HepG2 (cell line): ENCODE results near the gene SPC24. TPM values are rescaled to one million over a fixed set of nuclear protein-coding genes. Genes with fewer than 3 reads are reported as not detected.

Source experiments
- FOXO1 ChIP-seq: sonication (generic); formaldehyde crosslinking; IDR thresholded peaks from 2 replicates; pipeline ENCODE4 v1.4.0; 2020; ENCODE audit warnings: missing genetic modification reagents
- HNF4A ChIP-seq: sonication (generic); formaldehyde crosslinking; IDR thresholded peaks from 2 replicates; pipeline ENCODE4 v1.4.0; 2020; ENCODE audit warnings: missing genetic modification reagents
- HOXA9 ChIP-seq: sonication (generic); formaldehyde crosslinking; IDR thresholded peaks from 2 replicates; pipeline ENCODE4 v1.8.1; 2022; ENCODE audit warnings: missing genetic modification reagents, mild to moderate bottlenecking, moderate library complexity, borderline replicate concordance
- RCOR2 ChIP-seq: IDR thresholded peaks from 2 replicates; pipeline ENCODE4 v1.6.1; 2016; ENCODE audit warnings: missing biosample characterization, missing genetic modification reagents
- REPIN1 ChIP-seq: sonication (generic); formaldehyde crosslinking; IDR thresholded peaks from 2 replicates; pipeline ENCODE4 v1.8.0; 2022; ENCODE audit warnings: missing genetic modification reagents, low read depth, mild to moderate bottlenecking, borderline replicate concordance
- THAP11 ChIP-seq: IDR thresholded peaks from 2 replicates; pipeline ENCODE4 v1.6.1; 2016; ENCODE audit warnings: missing biosample characterization, missing genetic modification reagents
- ZNF543 ChIP-seq: sonication (generic); formaldehyde crosslinking; IDR thresholded peaks from 2 replicates; pipeline ENCODE4 v1.4.0; 2020; ENCODE audit warnings: mild to moderate bottlenecking, missing genetic modification reagents
- ZNF614 ChIP-seq: IDR thresholded peaks from 2 replicates; pipeline ENCODE4 v1.6.1; 2018; ENCODE audit warnings: missing biosample characterization, missing genetic modification reagents, inconsistent platforms, borderline replicate concordance
- ZNF775 ChIP-seq: sonication (generic); formaldehyde crosslinking; IDR thresholded peaks from 2 replicates; pipeline ENCODE4 v1.4.0; 2020; ENCODE audit warnings: missing genetic modification reagents, mild to moderate bottlenecking, moderate library complexity, borderline replicate concordance
- polyA plus RNA-seq, 8 experiments: library from polyadenylated mRNA; depleted of rRNA in 3 of 8; stranded (reverse) in 7 of 8; unstranded in 1 of 8; fragments of >200 nt; fragmentation: Illumina TruSeq in 4 of 8; extraction: Trizol in 4 of 8; gene quantifications; 2 replicates each; pipeline versions ENCODE4 v1.2.1 to v1.2.3, GENCODE V29; 2011 to 2016; ENCODE audit warnings: low read depth in 4 of 8, missing spikeins in 1 of 8, mixed read lengths in 1 of 8; ENCODE audit not compliant: insufficient read depth in 1 of 8
- total RNA-seq, 5 experiments: library from RNA; depleted of rRNA; stranded (reverse); fragments of >200 nt; fragmentation: Illumina TruSeq; extraction: Trizol; gene quantifications; 2 replicates each; pipeline ENCODE4 v1.2.3, GENCODE V29; 2016; ENCODE audit warnings: low read depth in 1 of 5
- TF ChIP-seq, protein P1 (sequence below): sonication (generic); formaldehyde crosslinking; IDR thresholded peaks from 2 replicates; pipeline ENCODE4 v1.4.0; 2020; ENCODE audit warnings: mild to moderate bottlenecking, missing genetic modification reagents
- TF ChIP-seq, protein P2 (sequence below): IDR thresholded peaks from 2 replicates; pipeline ENCODE4 v1.4.0; 2020; ENCODE audit warnings: mild to moderate bottlenecking, missing genetic modification reagents
- TF ChIP-seq, protein P3 (sequence below): IDR thresholded peaks from 2 replicates; pipeline ENCODE4 v1.6.1; 2018; ENCODE audit warnings: missing genetic modification reagents, mild to moderate bottlenecking, missing compliant biosample characterization
- TF ChIP-seq, protein P4 (sequence below): sonication (generic); formaldehyde crosslinking; IDR thresholded peaks from 2 replicates; pipeline ENCODE4 v1.4.0; 2020; ENCODE audit warnings: missing genetic modification reagents

Gene SPC24
- total and polyA plus RNA-seq, 2 of the 13 experiments (the other 11 are each of a cell fraction or from before 2014, with no cell fraction given): 10.0 to 46.2 TPM

DNA sequence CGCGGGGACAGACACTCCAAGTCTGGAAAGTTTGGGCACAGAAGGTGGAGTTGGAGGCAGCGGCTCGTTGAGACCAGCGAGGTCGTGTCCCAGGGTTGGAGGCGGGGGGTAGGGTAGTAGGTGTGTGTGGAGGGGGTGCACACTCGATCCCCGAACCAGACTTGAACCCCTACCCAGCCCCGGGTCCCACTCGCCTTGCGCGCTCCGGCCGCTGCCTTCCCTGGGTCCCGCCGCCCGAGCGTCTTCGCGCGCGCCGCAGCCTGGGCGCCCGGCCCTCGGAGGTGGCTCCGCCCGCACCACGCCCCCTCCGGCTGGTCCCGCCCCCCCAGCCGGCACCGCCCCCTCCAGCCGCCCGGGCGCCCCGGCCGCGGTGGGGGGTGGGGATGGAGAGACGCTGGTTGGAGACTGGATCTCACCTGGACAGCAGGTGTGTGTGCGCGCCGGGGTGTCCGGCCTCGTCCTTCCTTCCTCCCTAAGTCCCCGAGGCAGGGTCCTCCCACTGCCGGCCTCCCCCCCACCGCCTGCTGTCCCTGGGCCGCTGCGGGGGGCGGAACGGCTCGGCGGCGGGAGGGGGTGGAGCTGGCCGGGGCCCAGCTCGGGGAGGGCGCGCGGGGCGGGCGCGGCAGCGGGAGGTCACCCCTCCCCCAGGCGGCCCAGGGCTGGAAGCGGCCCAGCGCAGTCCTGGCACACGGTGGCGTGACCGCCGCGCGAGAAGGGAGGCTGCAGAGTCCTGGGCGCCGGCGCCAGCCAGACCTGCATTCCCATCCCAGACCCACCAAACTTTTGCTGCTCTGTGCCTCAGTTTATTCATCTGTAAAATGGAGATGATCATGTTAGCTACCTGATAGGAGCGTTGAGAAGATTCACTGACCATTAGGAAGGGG is 42.0 kb upstream of the SPC24 start, which contains the start of gene KANK2 (continued):
- TF ChIP-seq RCOR2 (peak; percentile 80), HOXA9 (CRISPR knock-in tag) (no peak), REPIN1 (CRISPR knock-in tag) (no peak), FOXO1 (CRISPR knock-in tag) (0 out of 2 replicates have a peak, but pooled peaks have one; percentile 32), THAP11 (CRISPR knock-in tag) (peak; percentile 24; the same call in 1 of the 2 replicates), ZNF543 (CRISPR knock-in tag) (no peak), HNF4A (no peak), ZNF775 (no peak), ZNF614 (CRISPR knock-in tag) (no peak)
- TF ChIP-seq, protein P1, sequence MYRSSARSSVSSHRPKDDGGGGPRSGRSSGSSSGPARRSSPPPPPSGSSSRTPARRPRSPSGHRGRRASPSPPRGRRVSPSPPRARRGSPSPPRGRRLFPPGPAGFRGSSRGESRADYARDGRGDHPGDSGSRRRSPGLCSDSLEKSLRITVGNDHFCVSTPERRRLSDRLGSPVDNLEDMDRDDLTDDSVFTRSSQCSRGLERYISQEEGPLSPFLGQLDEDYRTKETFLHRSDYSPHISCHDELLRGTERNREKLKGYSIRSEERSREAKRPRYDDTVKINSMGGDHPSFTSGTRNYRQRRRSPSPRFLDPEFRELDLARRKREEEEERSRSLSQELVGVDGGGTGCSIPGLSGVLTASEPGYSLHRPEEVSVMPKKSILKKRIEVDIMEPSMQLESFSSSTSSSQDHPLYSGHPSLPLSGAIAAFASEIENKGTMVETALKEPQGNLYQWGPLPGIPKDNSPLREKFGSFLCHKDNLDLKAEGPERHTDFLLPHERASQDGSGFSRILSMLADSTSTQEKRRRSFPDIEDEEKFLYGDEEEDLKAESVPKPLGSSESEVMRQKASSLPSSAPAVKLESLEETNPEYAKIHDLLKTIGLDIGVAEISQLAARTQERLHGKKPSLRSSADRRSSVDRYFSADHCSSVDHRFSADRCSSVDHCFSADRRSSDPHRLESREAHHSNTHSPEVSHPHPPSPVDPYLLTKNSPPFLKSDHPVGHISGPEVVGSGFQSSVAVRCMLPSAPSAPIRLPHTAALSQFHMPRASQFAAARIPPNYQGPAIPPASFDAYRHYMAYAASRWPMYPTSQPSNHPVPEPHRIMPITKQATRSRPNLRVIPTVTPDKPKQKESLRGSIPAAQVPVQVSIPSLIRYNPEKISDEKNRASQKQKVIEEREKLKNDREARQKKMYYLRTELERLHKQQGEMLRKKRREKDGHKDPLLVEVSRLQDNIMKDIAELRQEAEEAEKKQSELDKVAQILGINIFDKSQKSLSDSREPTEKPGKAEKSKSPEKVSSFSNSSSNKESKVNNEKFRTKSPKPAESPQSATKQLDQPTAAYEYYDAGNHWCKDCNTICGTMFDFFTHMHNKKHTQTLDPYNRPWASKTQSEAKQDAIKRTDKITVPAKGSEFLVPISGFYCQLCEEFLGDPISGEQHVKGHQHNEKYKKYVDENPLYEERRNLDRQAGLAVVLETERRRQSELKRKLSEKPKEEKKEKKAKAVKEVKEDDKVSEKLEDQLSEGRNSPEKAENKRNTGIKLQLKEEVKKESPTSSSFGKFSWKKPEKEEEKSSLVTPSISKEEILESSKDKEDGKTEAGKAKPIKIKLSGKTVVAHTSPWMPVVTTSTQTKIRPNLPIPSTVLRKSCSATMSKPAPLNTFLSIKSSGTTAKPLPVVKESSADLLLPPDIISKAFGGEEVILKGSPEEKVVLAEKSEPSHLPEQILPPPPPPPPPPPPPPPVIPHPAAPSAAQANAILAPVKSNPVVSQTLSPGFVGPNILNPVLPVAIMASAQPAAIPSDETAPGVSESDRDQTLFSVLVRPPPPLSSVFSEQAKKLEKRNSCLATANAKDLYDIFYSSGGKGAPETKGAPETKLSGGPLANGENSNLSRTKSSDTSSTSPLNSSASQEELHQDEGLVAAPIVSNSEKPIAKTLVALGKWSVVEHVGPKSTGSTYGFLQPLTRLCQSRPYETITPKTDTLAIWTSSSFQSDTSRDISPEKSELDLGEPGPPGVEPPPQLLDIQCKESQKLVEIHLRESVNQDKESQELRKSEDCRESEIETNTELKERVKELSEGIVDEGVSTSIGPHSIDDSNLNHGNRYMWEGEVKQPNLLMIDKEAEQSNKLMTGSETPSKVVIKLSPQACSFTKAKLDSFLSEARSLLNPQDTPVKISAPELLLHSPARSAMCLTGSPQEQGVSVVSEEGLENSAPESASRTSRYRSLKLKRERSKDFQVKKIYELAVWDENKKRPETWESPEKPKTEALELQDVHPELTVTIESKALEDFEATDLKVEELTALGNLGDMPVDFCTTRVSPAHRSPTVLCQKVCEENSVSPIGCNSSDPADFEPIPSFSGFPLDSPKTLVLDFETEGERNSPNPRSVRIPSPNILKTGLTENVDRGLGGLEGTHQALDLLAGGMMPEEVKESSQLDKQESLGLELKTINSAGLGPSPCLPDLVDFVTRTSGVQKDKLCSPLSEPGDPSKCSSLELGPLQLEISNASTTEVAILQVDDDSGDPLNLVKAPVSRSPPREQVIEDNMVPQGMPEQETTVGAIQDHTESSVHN (CRISPR knock-in tag): no peak
- TF ChIP-seq, protein P2, sequence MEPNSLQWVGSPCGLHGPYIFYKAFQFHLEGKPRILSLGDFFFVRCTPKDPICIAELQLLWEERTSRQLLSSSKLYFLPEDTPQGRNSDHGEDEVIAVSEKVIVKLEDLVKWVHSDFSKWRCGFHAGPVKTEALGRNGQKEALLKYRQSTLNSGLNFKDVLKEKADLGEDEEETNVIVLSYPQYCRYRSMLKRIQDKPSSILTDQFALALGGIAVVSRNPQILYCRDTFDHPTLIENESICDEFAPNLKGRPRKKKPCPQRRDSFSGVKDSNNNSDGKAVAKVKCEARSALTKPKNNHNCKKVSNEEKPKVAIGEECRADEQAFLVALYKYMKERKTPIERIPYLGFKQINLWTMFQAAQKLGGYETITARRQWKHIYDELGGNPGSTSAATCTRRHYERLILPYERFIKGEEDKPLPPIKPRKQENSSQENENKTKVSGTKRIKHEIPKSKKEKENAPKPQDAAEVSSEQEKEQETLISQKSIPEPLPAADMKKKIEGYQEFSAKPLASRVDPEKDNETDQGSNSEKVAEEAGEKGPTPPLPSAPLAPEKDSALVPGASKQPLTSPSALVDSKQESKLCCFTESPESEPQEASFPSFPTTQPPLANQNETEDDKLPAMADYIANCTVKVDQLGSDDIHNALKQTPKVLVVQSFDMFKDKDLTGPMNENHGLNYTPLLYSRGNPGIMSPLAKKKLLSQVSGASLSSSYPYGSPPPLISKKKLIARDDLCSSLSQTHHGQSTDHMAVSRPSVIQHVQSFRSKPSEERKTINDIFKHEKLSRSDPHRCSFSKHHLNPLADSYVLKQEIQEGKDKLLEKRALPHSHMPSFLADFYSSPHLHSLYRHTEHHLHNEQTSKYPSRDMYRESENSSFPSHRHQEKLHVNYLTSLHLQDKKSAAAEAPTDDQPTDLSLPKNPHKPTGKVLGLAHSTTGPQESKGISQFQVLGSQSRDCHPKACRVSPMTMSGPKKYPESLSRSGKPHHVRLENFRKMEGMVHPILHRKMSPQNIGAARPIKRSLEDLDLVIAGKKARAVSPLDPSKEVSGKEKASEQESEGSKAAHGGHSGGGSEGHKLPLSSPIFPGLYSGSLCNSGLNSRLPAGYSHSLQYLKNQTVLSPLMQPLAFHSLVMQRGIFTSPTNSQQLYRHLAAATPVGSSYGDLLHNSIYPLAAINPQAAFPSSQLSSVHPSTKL (CRISPR knock-in tag): peak; percentile 33; the same call in 1 of the 2 replicates
- TF ChIP-seq, protein P3, sequence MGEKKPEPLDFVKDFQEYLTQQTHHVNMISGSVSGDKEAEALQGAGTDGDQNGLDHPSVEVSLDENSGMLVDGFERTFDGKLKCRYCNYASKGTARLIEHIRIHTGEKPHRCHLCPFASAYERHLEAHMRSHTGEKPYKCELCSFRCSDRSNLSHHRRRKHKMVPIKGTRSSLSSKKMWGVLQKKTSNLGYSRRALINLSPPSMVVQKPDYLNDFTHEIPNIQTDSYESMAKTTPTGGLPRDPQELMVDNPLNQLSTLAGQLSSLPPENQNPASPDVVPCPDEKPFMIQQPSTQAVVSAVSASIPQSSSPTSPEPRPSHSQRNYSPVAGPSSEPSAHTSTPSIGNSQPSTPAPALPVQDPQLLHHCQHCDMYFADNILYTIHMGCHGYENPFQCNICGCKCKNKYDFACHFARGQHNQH (CRISPR knock-in tag): no peak
- TF ChIP-seq, protein P4, sequence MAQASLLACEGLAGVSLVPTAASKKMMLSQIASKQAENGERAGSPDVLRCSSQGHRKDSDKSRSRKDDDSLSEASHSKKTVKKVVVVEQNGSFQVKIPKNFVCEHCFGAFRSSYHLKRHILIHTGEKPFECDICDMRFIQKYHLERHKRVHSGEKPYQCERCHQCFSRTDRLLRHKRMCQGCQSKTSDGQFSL (CRISPR knock-in tag): peak; percentile 83; the same call in 1 of the 2 replicates
